GM21723 (cell line): ENCODE results near the gene COG8.
"Not testable (repeated sequence)": the region's sequence is repeated elsewhere in the genome, so short reads cannot be mapped to it uniquely, and the experiment has no call there.

ENCODE experiments used
- ATAC-seq: cut with Tn5 transposase; IDR thresholded peaks from one replicate; pipeline ENCODE4 v1.9.1; 2021; ENCODE audit warnings: mild to moderate bottlenecking, moderate library complexity; ENCODE audit not compliant: unreplicated experiment

COG8 gene

GRCh38 chr16:69339289-69340094 is at the start of gene COG8, which contains the start of gene NIP7:
Gene COG8 (minus strand): TSS chr16:69339564. CDS start chr16:69339552, 12 bp downstream.
Gene NIP7 (plus strand): TSS chr16:69339772. CDS start chr16:69339830, 58 bp downstream.
- ATAC-seq: peak; percentile 87

DNA sequence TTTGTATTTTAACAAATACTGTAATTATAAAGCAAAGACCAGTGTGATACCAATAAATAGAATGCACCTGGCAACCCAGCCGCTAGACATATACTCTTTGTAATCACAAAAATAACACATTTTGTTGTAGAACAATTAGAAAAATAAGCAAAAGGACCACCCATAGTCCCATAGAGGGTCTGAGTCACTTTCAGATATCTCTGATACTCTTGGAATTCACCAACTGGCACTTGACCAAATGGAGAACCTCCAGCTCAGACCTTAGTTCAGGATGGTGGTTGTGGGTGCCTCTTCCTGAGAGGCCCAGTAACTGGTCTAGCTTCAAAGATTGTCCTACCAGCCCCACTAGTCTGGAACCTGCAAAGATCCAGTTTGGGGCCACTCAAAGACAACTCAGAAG is 47.2 kb upstream of the COG8 start:
- ATAC-seq: no peak

DNA sequence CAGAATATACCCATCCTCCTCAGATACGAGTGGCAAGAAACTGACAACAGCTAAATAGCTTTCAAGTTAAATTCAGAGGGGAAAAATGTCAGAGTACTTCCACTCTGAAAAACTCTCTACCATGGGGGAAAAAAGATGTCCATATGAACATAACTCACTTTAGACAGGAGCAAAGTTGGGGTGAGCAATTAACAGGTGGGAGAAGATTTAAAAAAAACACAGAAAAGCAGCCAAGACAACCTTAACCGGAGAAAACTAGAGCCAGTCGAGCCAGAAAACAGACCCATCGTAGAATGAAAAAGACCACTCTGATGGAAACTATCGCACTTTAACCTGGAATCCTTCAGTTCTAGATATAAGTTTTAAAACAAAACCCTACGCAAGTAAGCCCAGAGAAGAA is 45.6 kb upstream of the COG8 start:
- ATAC-seq: no peak

DNA sequence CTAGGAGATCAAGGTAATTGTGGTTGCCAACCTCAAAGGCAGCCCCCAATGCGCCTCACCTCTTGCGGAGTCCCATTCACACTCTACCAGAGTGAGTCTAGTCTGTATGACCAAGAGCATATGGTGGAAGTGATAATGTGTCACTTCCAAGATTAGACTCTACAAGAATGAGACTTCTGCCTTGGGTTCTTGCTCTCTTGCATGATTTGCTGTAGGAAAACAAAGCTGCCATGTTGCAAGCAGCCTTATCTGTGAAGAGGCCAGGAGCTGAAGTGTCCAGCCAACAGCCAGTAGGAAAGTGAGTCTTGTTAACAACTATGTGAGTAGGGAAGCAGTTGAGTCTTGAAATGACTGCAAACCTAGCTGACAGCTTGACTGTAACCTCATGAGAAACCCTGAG is 43.1 kb upstream of the COG8 start:
- no peak for ATAC-seq

- no peak for ATAC-seq
These were observed 41.9 kb upstream of the COG8 start for GRCh38 chr16:69381231-69381630.

- no peak for ATAC-seq
These were observed 39.4 kb upstream of the COG8 start for GRCh38 chr16:69378760-69379159.

DNA sequence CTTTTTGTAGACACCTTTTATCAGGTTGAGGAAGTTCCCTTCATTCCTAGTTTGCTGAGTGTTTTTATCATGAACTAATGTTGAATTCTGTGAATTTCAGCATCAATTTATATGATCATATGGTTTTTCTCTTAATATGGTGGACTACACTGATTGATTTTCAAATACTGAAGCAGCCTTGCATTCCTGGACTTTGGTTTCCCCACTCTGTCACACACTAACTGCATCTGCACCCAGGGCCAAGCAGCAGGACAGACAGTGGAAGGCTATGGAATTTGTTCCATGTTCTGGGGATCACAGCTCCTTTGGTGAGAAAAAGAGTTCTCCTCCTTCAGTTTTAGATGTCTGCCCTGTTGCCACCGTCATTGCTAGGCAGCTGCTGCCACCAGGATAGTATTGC is 38.7 kb upstream of the COG8 start:
- ATAC-seq: no peak

GRCh38 chr16:69376393-69377059 is 37.2 kb upstream of the COG8 start:
- no peak for ATAC-seq

GRCh38 chr16:69373019-69373418 is 33.7 kb upstream of the COG8 start:
- ATAC-seq: no peak

- no peak for ATAC-seq
These were observed 32.2 kb upstream of the COG8 start for GRCh38 chr16:69371564-69371963.

DNA sequence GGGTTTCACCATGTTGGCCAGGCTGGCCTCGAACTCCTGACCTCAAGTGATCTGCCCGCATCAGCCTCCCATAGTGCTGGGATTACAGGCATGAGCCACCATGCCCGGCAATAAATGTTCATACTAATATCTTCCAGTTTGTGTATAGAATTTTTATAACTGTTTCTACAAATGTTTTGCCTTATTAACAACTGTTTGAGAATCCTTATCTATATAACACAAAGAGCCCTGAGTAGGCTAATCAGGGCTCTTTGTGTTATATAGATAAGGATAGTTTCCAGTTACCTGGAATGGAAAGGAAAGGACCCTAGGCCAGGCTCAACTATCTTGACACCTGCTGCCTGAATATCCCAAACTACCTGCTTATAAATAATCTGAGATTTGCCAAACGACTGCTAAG is 29.5 kb upstream of the COG8 start:
- no peak for ATAC-seq

DNA sequence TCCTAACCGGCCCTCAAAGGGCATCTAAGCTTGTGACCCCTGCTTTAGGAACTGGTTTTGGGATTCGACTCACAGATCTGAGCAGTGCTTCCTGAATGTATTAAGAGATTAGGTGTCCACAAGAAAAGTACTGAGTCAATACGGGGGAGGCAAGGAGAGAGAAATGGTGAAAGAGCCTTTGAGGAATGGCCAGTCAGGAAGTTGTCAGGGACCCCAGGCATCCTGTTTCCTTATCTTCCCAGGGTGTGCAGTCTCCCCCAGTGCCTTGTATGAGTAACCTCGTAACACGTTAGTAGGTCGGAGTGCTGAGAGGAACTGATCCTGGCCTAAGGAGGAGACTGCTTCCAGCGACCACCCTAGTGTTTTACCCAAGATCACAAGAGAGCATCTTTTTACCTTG is 28.6 kb upstream of the COG8 start:
- ATAC-seq: no peak

- ATAC-seq: no peak
These were observed 27.1 kb upstream of the COG8 start for GRCh38 chr16:69366431-69366830.

GRCh38 chr16:69365901-69366300 is 26.5 kb upstream of the COG8 start:
- ATAC-seq: no peak

GRCh38 chr16:69364088-69364487 is 24.7 kb upstream of the COG8 start:
- ATAC-seq: no peak

DNA sequence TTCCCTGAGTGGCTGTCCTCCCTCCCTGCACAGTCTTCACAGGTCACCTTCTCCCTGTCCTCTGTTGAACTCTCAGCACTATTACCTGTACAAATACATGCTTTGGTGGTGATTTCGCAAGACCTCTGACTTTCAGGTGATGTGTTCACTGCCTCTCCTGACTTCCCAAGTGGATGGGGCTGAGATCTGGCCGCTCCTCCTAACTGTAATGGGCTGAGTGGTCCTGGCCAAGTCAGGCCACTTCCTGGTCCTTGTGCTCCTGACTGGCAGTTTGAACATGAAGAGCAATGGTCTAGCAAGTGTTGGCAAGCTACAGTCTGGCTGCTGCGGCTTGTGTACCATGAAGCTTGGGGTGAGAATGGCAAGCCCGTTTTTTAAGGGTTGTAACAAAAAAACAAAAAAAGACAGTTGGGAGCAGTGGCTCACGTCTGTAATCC is 23.9 kb upstream of the COG8 start:
- ATAC-seq: no peak

DNA sequence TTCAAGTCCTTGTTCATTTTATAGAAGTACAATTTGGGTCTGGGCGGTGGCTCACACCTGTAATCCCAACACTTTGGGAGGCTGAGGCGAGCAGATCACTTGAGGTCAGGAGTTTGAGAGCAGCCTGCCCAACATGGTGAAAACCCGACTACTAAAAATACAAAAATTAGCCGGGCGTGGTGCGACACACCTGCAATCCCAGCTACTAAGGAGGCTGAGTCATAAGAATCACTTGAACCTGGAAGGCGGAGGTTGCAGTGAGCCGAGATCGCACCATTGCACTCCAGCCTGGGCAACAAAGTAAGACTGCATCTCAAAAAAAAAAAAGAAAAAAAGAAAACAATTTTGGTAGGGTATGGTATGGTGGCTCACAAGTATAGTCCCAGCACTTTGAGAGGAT is 20.7 kb upstream of the COG8 start:
- not testable (repeated sequence) for ATAC-seq

- no peak for ATAC-seq
These were observed 12.1 kb upstream of the COG8 start, which contains the start of gene TMED6 for GRCh38 chr16:69351309-69352027. Gene TMED6 (minus strand): TSS chr16:69351786. CDS start chr16:69351753, 33 bp downstream.

GRCh38 chr16:69350536-69351133 is 11.3 kb upstream of the COG8 start:
- no peak for ATAC-seq

DNA sequence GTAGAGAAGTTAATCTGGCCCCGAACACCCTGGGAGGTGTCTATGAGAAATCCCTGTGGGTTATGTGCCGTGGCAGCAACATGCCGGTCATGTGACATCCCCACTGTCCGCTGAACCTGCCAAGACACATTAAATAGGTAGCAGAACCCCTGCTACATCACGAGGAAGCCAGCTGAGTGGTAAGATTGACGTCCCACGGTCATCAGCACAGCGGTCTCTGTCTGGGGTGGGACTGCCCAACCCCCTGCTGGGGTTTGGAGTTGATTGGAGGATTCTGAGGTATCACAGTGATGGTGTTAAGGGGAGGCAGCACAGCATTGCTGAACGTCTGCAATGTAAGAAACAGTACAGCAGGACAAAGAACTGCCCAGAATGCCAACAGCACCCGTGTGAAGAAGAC is 10.2 kb upstream of the COG8 start:
- ATAC-seq: no peak

GRCh38 chr16:69348222-69348621 is 8.9 kb upstream of the COG8 start:
- ATAC-seq: no peak
